NCI-H526 treated with DMSO at 0.1 percent for 48 hours (cell line): ENCODE results near the gene RESF1.

Experiments used
- DNase-seq: peaks from one replicate; lab custom pipeline; 2025; lab: John Stamatoyannopoulos, UW

The RESF1 gene

GRCh38 chr12:31961137-31961536, 1.9 kb downstream of the RESF1 start:
- DNase-seq: no peak

DNA sequence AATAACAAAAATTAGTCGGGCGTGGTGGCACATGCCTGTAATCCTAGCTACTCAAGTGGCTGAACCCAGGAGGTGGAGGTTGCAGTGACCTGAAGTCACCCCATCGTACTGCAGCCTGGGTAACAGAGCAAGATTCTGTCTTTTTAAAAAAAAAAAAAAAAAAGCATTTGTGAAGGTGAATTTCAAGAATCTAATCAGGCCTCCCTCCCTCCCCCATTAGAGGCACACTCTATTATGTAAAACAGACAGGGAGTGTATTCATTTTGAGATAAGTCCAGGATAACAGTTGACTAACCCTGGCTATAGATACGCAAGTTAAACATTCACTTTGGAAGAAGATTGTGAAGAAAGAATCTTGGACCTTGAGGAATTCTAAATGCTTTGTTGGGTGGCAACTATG, 2.9 kb downstream of the RESF1 start:
- no peak for DNase-seq

DNA sequence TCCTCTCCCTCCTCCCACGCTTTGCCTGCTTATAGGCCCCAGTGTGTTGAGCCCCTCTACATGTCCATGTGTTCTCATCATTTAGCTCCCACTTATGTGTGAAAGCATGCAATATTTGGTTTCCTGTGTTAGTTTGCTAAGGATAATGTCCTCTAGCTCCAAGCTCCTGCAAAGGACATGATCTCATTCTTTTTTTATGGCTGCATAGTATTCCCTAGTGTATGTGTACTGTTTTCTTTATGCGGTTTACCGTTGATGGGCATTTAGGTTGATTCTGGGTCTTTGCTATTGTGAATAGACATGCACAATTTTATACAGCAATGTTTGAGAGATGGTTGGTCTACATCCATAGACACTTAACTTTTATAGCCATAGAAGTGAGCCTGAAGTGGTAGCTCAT, 5.1 kb downstream of the RESF1 start:
- DNase-seq: no peak

DNA sequence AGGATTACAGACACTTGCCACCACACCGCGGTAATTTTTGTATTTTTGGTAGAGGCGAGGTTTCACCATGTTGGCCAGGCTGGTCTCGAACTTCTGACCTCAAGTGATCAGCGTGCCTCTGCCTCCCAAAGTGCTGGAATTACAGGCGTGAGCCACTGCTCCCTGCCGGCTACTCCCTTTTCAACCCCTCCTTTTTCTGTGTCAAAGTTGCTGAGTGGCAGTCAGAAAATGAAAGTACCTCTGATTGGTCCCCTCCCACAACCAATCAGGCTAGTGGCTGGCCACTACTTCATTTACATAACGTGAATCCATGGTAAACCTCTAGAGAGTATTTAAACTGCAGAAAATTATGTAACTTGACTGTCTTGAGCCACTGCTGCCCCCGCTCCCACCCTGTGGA, 5.9 kb downstream of the RESF1 start:
- no peak for DNase-seq

DNA sequence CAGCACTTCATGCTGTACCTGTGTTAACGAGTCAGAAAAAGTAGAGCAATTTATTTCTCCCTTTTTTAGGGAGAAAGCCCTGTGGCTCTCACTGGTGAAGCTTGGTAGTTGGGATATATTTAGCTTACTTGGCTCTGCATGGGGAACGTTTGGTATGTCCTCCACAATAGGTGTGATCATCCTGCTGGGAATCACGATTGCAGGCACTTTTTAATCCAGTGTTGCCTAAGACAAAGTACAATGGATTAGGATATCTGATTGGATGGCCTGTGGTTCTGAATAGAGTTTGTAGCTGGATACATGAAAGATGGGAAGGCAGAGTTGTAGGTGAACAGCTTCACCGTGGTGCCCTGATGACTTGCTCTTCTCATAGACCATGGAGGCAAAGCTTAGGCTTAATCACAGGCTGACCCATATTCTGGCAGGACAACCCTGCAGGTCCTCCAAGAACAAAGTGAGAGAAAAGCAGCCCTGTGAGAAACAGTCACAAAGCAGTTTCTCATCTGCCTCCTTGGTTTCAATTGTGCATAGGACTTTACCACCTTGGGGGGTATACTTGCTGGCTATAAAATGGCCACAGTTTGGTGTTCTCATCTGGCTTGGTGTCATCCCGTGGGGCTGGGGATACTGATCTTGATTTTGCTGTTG, 7.5 kb downstream of the RESF1 start:
- DNase-seq: no peak

DNA sequence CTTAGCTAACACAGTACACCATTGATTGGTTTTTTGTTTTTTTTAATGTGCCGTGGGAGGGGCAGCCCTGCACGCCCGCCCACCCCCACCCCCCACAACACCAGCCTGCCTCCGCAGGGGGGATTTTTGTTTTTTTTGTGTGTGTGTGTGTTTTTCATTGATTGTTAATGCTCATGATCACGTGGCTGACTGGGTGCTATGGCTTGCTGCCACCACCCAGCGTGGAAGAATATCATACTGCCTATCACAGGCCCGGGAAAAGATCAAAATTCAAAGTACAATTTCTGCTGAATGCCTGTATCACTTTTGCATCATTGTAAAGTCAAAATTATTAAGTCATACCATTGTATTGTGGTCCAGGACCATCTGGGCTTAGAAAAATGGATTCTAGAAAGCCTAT, 8.3 kb downstream of the RESF1 start:
- DNase-seq: no peak

DNA sequence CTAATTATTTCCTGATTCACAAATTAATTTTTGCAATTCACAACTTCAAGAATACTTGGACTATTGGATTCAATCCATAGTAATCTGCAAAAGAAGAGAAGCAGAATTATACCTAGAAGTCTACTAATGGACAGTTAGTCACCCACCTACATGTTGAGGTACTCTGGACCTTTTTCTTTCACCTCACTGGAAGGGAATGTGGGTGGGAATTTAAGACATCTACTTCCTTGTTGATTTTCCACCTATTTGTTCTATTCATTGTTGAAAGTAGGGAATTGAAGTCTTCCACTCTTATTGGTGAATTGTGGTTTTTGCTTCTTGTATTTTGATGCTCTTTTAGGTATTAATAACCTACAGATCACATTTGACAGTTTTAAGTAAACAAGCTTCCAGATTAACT, 11.0 kb downstream of the RESF1 start:
- no peak for DNase-seq

DNA sequence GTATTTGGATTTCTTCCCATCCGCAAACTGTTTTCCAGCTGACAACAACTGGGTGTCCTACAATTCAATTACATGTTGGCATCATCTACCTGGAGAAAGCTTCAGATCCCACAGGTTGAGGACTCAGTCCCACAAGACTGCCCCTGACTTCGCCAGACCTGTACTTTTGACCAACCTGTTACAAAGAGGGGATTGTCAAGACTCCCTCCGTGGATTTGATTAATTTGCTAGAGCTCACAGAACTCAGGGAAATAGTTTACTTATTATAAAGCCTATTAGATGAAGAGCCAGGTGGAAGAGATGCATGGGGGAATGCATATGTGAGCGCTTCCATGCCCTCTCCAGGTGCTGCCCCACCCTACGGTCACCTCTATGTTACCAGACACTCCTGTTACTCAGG, 14.6 kb downstream of the RESF1 start:
- no peak for DNase-seq

DNA sequence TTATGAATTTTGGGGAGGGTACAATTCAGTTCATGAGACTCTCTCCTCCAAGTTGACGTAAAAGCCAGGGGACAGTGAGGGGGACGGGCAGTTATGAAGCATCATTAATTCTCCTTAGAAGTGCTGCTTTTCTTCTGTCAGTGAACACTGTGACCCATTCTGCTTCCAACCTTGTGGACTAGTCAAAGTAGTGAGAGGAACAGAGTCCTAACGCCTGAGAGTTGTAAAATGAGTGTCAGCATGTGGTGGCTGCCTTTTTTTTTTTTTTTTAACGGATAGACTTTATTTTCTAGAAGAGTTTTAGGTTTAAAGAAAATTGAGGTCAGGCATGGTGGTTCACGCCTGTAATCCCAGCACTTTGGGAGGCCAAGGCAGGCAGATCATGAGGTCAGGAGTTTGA, 15.5 kb downstream of the RESF1 start:
- no peak for DNase-seq

DNA sequence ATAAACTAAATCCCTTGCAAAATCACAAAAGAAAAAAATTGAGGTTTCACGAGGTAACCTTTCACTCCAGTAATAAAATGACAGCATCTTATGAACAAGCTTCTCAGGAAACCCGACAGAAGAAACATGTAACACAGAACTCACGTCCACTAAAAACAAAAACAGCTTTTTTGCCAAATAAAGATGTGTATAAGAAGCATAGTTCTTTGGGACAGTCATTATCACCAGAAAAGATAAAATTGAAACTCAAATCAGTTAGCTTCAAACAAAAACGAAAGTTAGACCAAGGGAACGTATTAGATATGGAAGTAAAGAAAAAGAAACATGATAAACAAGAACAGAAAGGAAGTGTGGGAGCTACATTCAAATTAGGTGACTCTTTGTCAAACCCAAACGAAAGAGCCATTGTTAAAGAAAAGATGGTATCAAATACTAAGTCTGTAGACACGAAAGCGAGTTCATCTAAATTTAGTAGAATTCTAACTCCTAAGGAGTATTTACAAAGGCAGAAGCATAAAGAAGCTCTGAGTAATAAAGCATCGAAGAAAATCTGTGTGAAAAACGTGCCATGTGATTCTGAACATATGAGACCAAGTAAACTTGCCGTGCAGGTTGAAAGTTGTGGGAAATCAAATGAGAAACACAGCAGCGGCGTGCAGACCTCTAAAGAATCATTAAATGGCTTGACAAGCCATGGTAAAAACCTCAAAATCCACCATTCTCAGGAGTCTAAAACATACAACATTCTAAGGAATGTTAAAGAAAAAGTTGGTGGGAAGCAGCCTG, 25.8 kb downstream of the RESF1 start:
- no peak for DNase-seq

DNA sequence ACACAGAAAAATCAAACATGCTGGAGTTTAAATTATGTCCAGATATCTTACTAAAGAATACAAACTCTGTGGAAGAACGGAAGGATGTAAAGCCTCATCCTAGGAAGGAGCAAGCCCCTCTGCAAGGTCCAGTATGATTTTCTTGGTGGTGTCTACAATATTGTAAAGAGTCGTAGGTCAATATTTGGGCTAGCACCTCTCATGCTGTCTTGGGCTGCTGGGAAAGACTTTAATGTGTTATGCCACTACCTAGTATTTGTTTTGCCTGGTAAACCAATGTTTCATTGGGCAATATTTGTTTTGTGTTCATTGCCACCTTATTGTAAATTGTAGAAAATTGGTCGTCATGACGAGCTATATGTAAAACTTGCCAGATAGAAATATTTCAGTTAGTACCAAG, 26.6 kb downstream of the RESF1 start:
- no peak for DNase-seq

GRCh38 chr12:31989571-31990362, 30.6 kb downstream of the RESF1 start:
- DNase-seq: no peak

DNA sequence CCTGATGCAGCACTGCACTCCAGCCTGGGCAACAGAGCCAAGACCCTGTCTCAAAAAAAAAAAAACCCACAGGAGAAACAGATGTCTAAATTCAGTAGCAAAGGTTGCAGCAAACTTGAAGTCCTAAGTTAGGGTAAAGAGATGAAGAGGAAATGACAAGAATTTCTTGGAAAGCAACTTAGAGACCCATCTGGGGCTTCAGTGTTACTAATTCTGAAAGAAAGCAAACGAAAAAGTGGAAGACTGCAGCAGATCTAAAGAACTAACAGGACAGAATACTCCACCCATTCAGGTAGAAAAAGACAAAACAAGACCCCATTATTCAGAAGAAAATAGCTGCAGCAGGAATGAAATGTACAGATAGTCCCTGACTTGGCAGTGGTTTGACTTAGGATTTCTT, 31.9 kb downstream of the RESF1 start:
- DNase-seq: no peak

DNA sequence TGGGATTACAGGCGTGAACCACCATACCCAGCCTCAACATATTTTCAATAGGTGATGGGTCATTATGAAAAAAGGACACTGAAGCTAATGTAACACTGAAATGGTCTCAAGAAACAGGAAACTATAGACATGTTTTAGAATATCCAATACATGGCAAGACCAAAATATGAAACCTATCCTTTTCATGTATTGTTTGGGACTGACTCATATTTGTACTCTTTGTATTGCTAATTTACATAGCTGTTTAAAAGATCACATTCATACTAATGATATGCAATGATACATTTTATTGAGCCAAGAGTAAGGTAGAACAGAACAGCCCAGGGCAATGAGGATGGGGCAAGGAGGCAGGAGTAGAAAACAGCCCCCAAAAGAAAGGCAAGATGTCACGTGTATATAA, 32.6 kb downstream of the RESF1 start:
- no peak for DNase-seq

DNA sequence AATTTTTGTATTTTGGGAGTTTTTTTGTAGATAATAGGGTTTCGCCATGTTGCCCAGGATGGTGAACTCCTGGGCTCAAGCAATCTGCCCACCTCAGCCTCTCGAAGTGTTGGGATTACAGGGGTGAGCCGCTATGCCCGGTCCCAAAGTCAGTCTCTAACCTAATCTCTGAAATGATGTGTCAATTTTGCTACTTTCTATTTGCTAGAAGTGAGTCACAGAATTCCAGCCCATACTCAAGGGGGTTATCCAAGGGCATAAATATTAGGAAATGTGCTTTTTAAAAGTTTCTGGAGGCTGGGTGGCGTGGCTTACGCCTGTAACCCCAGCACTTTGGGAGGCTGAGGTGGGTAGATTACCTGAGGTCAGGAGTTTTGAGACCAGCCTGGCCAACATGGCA, 40.5 kb downstream of the RESF1 start:
- no peak for DNase-seq

- DNase-seq: no peak
Observed at GRCh38 chr12:32000373-32001005, 41.3 kb downstream of the RESF1 start.

DNA sequence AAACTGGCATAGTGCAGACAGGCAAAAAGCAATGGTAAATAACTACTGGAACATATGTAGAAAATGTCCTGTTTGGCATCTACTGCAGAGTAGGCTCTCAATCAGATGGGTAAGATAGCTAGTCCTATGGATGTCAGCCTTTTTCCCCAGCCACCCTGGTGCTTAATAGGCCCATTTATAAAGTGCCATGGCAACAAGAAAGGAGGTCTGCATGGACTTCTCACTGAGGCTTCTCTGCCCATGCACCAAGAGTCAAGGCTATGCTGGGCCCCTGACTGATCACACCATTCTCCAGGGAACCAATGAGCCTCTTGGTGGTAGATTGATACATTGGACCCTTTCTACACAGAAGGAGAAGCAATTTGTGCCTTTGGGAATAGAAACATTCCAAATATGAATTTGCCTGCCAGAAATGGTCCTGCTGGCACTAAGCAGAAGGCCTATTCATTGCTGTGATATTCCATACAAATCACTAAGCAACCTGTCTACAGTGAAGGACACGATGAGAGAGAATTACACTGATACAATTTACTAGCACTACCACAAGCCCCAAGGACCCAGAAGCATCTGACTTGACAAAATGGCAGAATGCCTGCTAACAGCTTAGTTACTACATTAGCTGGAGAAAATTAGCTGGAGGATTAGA, 43.8 kb downstream of the RESF1 start:
- no peak for DNase-seq

- no peak for DNase-seq
Observed at GRCh38 chr12:32003654-32004053, 44.4 kb downstream of the RESF1 start.

GRCh38 chr12:32005496-32006125, 46.4 kb downstream of the RESF1 start:
- DNase-seq: no peak
